ENCODE measurements around the gene SLC16A10.

The SLC16A10 gene

DNA sequence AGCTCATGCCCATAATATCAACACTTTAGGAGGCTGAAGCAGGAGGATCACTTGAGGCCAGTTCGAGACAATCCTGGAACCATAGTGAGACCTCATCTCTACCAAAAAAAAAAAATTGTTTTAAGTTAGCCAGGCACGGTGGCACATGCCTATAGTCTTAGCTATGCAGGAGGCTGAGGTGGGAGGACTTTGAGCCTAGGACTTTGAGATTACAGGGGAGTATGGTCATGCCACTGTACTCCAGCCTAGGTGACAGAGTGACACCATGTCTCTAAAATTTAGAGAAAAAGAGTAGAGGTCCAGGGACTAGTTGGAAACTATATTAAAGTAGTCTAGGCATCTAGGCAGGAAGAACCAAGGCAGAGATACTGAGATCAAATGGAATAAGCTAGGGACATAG lies 121.6 kb downstream of the SLC16A10 start:
- TF ChIP-seq SIN3A (IDR thresholded peaks at IDR 0.05; ENCODE audit: borderline replicate concordance, insufficient read depth, low read length) (no peak), FOXP2 (optimal IDR thresholded peaks at IDR 0.05; ENCODE audit: borderline replicate concordance, extremely low read depth, extremely low read length, insufficient read depth) (no peak)

- TF ChIP-seq POLR2AphosphoS5 (IDR thresholded peaks at IDR 0.05; ENCODE audit: low read depth, low read length) (no peak), SIN3A (IDR thresholded peaks at IDR 0.05; ENCODE audit: borderline replicate concordance, insufficient read depth, low read length) (no peak), FOXP2 (optimal IDR thresholded peaks at IDR 0.05; ENCODE audit: borderline replicate concordance, extremely low read depth, extremely low read length, insufficient read depth) (no peak), TAF1 (IDR thresholded peaks at IDR 0.05; ENCODE audit: borderline replicate concordance, insufficient read depth, low read length) (no peak)
- TF ChIP-seq, protein P1, sequence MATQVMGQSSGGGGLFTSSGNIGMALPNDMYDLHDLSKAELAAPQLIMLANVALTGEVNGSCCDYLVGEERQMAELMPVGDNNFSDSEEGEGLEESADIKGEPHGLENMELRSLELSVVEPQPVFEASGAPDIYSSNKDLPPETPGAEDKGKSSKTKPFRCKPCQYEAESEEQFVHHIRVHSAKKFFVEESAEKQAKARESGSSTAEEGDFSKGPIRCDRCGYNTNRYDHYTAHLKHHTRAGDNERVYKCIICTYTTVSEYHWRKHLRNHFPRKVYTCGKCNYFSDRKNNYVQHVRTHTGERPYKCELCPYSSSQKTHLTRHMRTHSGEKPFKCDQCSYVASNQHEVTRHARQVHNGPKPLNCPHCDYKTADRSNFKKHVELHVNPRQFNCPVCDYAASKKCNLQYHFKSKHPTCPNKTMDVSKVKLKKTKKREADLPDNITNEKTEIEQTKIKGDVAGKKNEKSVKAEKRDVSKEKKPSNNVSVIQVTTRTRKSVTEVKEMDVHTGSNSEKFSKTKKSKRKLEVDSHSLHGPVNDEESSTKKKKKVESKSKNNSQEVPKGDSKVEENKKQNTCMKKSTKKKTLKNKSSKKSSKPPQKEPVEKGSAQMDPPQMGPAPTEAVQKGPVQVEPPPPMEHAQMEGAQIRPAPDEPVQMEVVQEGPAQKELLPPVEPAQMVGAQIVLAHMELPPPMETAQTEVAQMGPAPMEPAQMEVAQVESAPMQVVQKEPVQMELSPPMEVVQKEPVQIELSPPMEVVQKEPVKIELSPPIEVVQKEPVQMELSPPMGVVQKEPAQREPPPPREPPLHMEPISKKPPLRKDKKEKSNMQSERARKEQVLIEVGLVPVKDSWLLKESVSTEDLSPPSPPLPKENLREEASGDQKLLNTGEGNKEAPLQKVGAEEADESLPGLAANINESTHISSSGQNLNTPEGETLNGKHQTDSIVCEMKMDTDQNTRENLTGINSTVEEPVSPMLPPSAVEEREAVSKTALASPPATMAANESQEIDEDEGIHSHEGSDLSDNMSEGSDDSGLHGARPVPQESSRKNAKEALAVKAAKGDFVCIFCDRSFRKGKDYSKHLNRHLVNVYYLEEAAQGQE (IDR thresholded peaks at IDR 0.05; ENCODE audit: insufficient read depth in 1 of 2, low read depth in 2 of 2, low read length in 2 of 2) = no peak
These were observed 123.0 kb downstream of the SLC16A10 start for GRCh38 chr6:111210194-111210728.

- no peak for TF ChIP-seq SIN3A (IDR thresholded peaks at IDR 0.05; ENCODE audit: borderline replicate concordance, insufficient read depth, low read length)
- TF ChIP-seq, protein P1 (IDR thresholded peaks at IDR 0.05; ENCODE audit: insufficient read depth in 1 of 2, low read depth in 2 of 2, low read length in 2 of 2) = no peak
- no peak for TF ChIP-seq POLR2AphosphoS5 (IDR thresholded peaks at IDR 0.05; ENCODE audit: low read depth, low read length)
- no peak for TF ChIP-seq TAF1 (IDR thresholded peaks at IDR 0.05; ENCODE audit: borderline replicate concordance, insufficient read depth, low read length)
- no peak for TF ChIP-seq FOXP2 (optimal IDR thresholded peaks at IDR 0.05; ENCODE audit: borderline replicate concordance, extremely low read depth, extremely low read length, insufficient read depth)
These were observed 124.2 kb downstream of the SLC16A10 start for GRCh38 chr6:111211411-111212030.

DNA sequence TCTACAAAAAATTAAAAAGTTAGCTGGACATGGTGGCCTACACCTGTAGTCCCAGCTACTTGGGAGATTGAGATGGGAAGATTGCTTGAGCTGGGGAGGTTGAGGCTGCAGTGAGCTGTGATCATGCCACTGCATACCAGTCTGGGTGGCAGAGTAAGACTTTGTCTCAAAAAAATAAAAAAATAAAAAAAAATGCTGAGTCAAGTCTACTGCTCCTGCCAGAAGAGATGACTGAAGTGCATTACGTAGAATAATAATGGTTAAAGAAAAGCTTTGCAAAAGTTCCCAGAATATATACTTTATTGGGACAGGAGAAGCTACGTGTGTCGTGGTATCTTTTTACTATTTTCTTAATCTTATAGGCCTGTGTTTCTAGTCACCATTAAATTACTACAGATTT lies 125.3 kb downstream of the SLC16A10 start:
- TF ChIP-seq POLR2AphosphoS5 (IDR thresholded peaks at IDR 0.05; ENCODE audit: low read depth, low read length) (no peak), FOXP2 (optimal IDR thresholded peaks at IDR 0.05; ENCODE audit: borderline replicate concordance, extremely low read depth, extremely low read length, insufficient read depth) (no peak), SIN3A (IDR thresholded peaks at IDR 0.05; ENCODE audit: borderline replicate concordance, insufficient read depth, low read length) (no peak), TAF1 (IDR thresholded peaks at IDR 0.05; ENCODE audit: borderline replicate concordance, insufficient read depth, low read length) (no peak)
- TF ChIP-seq, protein P1 (IDR thresholded peaks at IDR 0.05; ENCODE audit: insufficient read depth in 1 of 2, low read depth in 2 of 2, low read length in 2 of 2) = no peak

DNA sequence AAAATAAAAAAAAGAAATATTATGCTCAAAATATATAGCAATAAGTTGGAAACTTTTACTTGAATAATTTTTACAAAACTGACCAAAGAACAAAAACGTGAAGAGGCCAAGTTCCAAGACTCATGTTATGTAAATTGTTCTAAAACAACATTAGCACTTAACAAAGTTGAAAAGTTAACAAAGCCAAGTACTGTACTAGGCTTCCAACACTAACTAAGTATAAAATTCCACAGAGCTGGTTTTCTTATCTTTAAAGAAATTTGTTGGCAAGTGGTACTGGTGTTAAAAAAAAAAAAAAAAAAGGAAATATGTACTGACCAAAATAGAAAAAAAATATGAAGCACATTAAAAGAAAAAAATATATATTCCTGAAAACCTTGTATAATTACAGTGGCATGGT lies 127.8 kb downstream of the SLC16A10 start:
- TF ChIP-seq, protein P1 (IDR thresholded peaks at IDR 0.05; ENCODE audit: insufficient read depth in 1 of 2, low read depth in 2 of 2, low read length in 2 of 2) = no peak
- TF ChIP-seq SIN3A (IDR thresholded peaks at IDR 0.05; ENCODE audit: borderline replicate concordance, insufficient read depth, low read length) = no peak
- TF ChIP-seq FOXP2 (optimal IDR thresholded peaks at IDR 0.05; ENCODE audit: borderline replicate concordance, extremely low read depth, extremely low read length, insufficient read depth) = no peak
- TF ChIP-seq TAF1 (IDR thresholded peaks at IDR 0.05; ENCODE audit: borderline replicate concordance, insufficient read depth, low read length) = no peak
- no peak for TF ChIP-seq POLR2AphosphoS5 (IDR thresholded peaks at IDR 0.05; ENCODE audit: low read depth, low read length)
